ENCODE results near the gene PCDHGC5.
A peak's percentile ranks its signal among the peaks of the same experiment; 100 is the strongest.

The PCDHGC5 gene

GRCh38 chr5:141506381-141507155 lies 17.7 kb downstream of the PCDHGC5 start:
- DNase-seq (ENCODE audit: low spot score): no peak
- in situ Hi-C loops (cut with MboI; ENCODE audit: low pct_unique_long_range_greater_than_20kb, low sequenced_read_pairs, unreplicated experiment): no loop called here
- TF ChIP-seq, protein P1, sequence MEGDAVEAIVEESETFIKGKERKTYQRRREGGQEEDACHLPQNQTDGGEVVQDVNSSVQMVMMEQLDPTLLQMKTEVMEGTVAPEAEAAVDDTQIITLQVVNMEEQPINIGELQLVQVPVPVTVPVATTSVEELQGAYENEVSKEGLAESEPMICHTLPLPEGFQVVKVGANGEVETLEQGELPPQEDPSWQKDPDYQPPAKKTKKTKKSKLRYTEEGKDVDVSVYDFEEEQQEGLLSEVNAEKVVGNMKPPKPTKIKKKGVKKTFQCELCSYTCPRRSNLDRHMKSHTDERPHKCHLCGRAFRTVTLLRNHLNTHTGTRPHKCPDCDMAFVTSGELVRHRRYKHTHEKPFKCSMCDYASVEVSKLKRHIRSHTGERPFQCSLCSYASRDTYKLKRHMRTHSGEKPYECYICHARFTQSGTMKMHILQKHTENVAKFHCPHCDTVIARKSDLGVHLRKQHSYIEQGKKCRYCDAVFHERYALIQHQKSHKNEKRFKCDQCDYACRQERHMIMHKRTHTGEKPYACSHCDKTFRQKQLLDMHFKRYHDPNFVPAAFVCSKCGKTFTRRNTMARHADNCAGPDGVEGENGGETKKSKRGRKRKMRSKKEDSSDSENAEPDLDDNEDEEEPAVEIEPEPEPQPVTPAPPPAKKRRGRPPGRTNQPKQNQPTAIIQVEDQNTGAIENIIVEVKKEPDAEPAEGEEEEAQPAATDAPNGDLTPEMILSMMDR (IDR thresholded peaks at IDR 0.05; ENCODE audit: extremely low read depth, insufficient read depth, missing control alignments): no peak

DNA sequence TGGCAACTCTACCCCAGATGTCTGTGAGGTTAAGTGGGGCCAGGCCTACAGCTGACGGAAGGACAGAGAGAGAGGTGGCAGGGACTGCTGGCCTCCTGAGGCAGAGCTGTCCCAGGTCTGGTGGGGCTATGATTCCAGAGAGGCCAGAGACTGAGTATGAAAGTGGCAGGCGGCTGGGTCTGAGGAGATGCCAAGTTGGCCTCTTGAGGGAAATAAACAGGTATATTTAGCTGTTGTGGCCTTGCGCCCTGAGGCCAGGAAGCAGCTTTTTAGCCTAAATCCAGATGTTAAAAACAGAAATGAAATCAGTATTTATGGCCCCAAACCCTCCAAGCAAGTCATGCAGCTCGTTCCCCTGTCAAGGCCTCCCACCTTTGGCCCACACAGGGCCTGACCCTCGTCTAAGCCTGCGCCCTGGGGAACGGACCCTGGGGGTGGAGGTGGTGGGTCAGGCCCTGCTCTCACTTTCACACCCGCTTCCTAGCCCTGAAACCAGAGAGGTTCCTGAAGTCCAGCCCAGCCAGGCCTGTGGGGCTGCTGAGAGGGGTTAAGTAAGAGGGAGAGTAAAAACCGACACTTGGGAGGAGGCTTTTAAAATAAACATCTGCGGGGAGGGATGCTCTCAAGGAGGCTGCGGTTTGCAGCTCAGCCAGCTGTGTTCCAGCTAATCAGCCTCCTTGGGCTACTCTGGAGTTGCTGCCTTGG lies 18.7 kb downstream of the PCDHGC5 start:
- in situ Hi-C loops (cut with MboI; ENCODE audit: low pct_unique_long_range_greater_than_20kb, low sequenced_read_pairs, unreplicated experiment): no loop called here
- DNase-seq (ENCODE audit: low spot score): peak; percentile 46
- TF ChIP-seq, protein P1 (IDR thresholded peaks at IDR 0.05; ENCODE audit: extremely low read depth, insufficient read depth, missing control alignments): no peak

DNA sequence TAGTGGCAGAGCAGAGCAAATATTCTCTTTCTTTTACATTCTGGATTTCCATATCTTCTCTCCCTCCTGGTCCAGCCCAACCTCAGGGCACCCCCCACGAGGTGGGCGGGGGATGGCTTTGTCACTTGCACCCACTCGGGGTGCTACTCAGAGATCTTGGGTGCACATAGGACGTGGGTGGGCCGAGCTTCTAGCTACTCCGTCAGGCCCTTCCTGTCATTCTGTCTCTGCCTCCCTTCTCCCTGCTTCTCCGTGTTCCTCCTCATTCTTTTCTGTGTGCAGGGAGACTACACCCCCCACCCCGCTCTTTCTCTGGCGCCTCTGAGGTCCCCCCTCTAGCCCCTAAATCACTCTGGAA lies 19.5 kb downstream of the PCDHGC5 start:
- DNase-seq (ENCODE audit: low spot score): peak; percentile 25
- TF ChIP-seq, protein P1 (IDR thresholded peaks at IDR 0.05; ENCODE audit: extremely low read depth, insufficient read depth, missing control alignments): no peak

DNA sequence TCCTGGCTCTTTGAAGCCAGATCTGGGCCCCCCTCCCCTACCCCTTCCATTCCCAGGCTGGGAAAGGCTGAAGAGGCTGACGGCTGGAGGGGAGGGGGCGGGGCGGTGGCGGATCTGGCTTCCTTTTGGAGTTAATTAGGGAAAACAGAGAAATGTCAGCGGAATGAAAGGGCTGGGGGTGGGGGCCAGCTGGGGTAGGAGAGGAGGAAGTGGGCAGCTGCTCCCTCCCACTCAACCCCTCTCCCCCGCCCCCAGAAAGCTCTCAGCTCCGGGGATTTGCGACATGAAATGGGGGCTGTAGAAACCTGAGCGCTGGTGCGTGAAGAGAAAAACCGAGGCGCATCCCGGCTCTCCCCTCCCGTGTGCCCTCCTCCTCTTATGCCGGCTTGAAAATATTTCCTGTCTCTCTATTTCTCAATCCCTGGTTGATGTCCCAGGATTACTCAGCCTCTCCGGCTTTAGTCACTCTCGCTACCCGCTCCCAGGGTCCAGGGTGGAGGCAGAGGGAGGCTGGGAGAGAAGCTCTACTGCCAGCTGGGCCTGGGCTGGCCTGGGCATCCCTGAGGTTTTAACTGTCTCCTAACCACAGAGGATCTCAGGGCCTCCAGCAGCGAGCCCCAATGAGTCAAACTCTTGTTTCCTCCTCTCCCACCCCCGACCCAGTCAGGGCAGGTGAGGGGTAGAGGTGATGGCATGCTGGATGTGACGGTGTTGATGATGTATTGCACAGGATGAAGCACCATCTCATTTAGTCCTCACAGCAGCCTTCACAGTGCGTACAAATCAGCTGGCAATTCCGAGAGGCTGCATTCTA lies 20.1 kb downstream of the PCDHGC5 start:
- in situ Hi-C loops (cut with MboI; ENCODE audit: low pct_unique_long_range_greater_than_20kb, low sequenced_read_pairs, unreplicated experiment): no loop called here
- peak; percentile 56 for DNase-seq (ENCODE audit: low spot score)
- TF ChIP-seq, protein P1 (IDR thresholded peaks at IDR 0.05; ENCODE audit: extremely low read depth, insufficient read depth, missing control alignments): no peak

More for the DNA sequence above, 19.5 kb downstream of the PCDHGC5 start:
- in situ Hi-C loops (cut with MboI; ENCODE audit: low pct_unique_long_range_greater_than_20kb, low sequenced_read_pairs, unreplicated experiment): no loop called here

- in situ Hi-C loops (cut with MboI; ENCODE audit: low pct_unique_long_range_greater_than_20kb, low sequenced_read_pairs, unreplicated experiment): no loop called here
- no peak for DNase-seq (ENCODE audit: low spot score)
- TF ChIP-seq, protein P1 (IDR thresholded peaks at IDR 0.05; ENCODE audit: extremely low read depth, insufficient read depth, missing control alignments): no peak
Measured at GRCh38 chr5:141510160-141510559, 21.3 kb downstream of the PCDHGC5 start.

- in situ Hi-C loops (cut with MboI; ENCODE audit: low pct_unique_long_range_greater_than_20kb, low sequenced_read_pairs, unreplicated experiment): no loop called here
Measured at GRCh38 chr5:141510850-141511601, 22.1 kb downstream of the PCDHGC5 start.

More at GRCh38 chr5:141510850-141511601, 22.1 kb downstream of the PCDHGC5 start:
- TF ChIP-seq, protein P1 (IDR thresholded peaks at IDR 0.05; ENCODE audit: extremely low read depth, insufficient read depth, missing control alignments): no peak
- peak; percentile 70 for DNase-seq (ENCODE audit: low spot score)

All from GM13977 (cell line).